ENCODE results near the gene AIFM3. TPM values are rescaled to one million over a fixed set of nuclear protein-coding genes. Genes with fewer than 3 reads are reported as not detected.
"Not testable (repeated sequence)": the region's sequence is repeated elsewhere in the genome, so short reads cannot be mapped to it uniquely, and the experiment has no call there.

AIFM3 gene
- total and polyA plus RNA-seq, 5 donors from 2014 or later, result 0.49 TPM; not detected in 4

DNA sequence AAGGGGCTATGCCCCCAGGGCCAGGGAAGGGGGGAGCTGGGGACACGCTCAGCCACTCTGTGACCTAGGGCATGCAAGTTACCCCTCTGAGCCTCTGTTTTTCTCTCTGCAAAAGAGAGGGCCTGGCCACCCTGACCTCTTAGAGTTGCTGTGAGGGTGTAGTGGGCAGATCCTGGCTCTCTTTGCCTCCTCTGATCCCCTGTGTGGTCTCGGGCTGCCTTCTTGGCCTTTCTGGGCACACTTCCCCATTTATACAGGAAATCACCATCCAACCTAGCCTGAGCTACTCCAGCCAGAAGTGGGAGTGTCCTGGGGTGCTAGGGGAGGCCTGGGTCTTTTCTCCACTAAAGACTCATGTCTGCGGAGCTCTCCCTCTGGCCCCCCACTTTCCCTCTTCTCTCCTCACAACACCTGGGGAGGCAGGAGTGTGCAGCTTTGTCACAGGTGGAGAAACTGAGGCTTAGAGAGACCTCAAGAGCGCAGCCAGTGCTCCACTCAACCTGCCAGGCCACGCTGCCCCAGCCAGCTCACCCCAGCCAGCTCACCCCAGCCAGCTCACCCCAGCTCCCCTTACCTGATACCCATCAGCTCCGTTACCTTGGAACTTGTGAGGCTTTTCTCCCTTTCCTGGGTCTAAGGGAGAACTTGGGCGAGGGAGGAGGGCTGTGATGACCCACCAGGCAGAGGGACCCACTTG, 1.4 kb downstream of the AIFM3 start:
- Histone ChIP-seq H3K27me3 (ENCODE audit: control insufficient read depth, insufficient read depth, low read length) (peaks cover 3% of the 10 kb centered on the region), H3K36me3 (ENCODE audit: control insufficient read depth, insufficient read depth, low read length) (no peaks in the 10 kb centered on the region), H3K4me3 (ENCODE audit: low read depth, low read length) (no peak overlapping the region), H3K27ac (ENCODE audit: insufficient read depth, low read length, poor library complexity, severe bottlenecking) (no peak overlapping the region), H3K9me3 (ENCODE audit: control insufficient read depth in 2 of 2, low read length in 2 of 2) (no peaks in the 10 kb centered on the region), H3K4me1 (ENCODE audit: control insufficient read depth, insufficient read depth, low read length, poor library complexity, severe bottlenecking) (peaks cover 12% of the 10 kb centered on the region)
- Mint-ChIP-seq H3K4me1 (peaks cover 0 to 9% (median 0%) of the 10 kb centered on the region in 4 donors), H3K36me3 (no peaks in the 10 kb centered on the region), H3K4me3 (no peak overlapping the region), H3K9me3 (no peaks in the 10 kb centered on the region), H3K27ac (no peak overlapping the region), H3K27me3 (peaks cover 26% of the 10 kb centered on the region)
- DNase-seq (no peak), ATAC-seq (ENCODE audit: low read depth in 2 of 2) (no peak)

DNA sequence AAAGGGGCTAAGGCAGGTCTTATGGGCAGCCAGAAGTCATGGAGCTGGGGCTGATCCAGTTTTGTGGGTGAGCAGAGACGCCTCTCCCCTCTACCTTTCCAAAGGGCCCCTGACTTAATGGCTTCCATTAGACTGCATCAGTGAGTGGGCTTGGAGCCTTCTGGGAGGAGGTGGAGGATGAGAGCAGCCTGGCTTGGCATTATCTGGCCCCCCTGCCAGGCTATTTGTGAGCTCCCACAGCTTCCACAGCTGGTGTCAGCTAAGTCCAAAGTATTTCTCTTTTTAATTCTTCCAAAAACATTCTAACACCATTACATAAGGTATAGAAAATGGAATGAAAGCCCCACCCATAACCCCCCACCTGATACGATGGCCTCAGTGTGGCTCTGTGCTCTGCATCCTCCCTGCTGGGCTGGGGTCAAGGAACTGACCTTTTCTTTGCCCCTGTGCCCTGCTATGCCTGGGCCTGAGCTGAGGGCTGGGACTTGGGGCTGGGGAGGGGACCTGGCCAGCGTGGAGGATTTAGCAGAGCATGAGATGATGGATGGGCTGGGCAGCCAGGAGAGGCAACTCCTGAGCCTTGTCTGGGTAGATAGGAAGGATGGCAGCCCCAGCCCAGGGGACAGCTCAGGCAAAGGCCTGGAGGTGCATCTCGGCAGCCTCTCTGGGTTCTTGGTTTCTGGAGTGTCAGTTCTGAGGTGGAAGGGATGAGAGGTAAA, 4.0 kb downstream of the AIFM3 start:
- no peaks in the 10 kb centered on the region for H3K4me1 ChIP-seq (ENCODE audit: control insufficient read depth, insufficient read depth, low read length, poor library complexity, severe bottlenecking)
- Mint-ChIP-seq H3K27me3 (peaks cover 9% of the 10 kb centered on the region), H3K4me1 (no peaks in the 10 kb centered on the region), H3K36me3 (no peaks in the 10 kb centered on the region), H3K9me3 (peaks cover 0 to under 1% (median 0%) of the 10 kb centered on the region in 7 donors), H3K4me3 (no peak overlapping the region), H3K27ac (peak overlapping the region in 1 of 3 donors; percentile 10)
- ATAC-seq (ENCODE audit: low read depth in 2 of 2) (no peak), DNase-seq (no peak)
- no peaks in the 10 kb centered on the region for H3K27me3 ChIP-seq (ENCODE audit: control insufficient read depth, insufficient read depth, low read length)
- H3K27ac ChIP-seq (ENCODE audit: insufficient read depth, low read length, poor library complexity, severe bottlenecking), result no peak overlapping the region
- H3K36me3 ChIP-seq (ENCODE audit: control insufficient read depth, insufficient read depth, low read length), result no peaks in the 10 kb centered on the region
- no peaks in the 10 kb centered on the region for H3K9me3 ChIP-seq (ENCODE audit: control insufficient read depth in 2 of 2, low read length in 2 of 2)
- no peak overlapping the region for H3K4me3 ChIP-seq (ENCODE audit: low read depth, low read length)

DNA sequence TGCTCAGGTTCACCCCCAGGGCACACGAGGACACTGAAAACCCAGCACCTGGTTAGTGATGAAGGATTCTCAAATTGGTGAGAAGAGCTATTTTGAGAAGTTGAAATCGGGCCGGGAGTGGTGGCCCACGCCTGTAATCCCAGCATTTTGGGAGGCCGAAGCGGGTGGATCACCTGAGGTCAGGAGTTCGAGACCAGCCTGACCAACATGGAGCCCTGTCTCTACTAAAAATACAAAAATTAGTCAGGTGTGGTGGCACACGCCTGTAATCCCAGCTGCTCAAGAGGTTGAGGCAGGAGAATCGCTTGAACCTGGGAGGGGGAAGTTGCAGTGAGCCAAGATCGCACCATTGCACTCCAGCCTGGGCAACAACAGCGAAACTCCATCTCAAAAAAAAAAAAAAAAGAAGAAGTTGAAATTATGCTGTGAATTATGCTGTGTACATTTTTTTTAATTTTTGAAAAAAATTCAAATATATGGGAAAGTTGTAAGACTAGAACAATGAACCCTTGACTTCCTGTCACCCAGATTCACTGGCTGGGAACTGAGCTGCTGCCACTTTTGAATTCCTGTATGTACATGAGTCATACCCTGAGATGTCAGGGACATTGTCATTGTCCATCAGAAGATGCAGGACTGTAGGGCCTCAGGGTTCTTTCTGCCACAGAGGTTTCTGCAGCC, 5.1 kb downstream of the AIFM3 start:
- not testable (repeated sequence) for H3K36me3 Mint-ChIP-seq; H3K4me3 ChIP-seq (ENCODE audit: low read depth, low read length); H3K4me1 Mint-ChIP-seq; H3K27me3 ChIP-seq (ENCODE audit: control insufficient read depth, insufficient read depth, low read length); H3K9me3 Mint-ChIP-seq; ATAC-seq (ENCODE audit: low read depth in 2 of 2); H3K27ac ChIP-seq (ENCODE audit: insufficient read depth, low read length, poor library complexity, severe bottlenecking); H3K4me3 Mint-ChIP-seq; DNase-seq; H3K4me1 ChIP-seq (ENCODE audit: control insufficient read depth, insufficient read depth, low read length, poor library complexity, severe bottlenecking); H3K27me3 Mint-ChIP-seq; H3K9me3 ChIP-seq (ENCODE audit: control insufficient read depth in 2 of 2, low read length in 2 of 2); H3K36me3 ChIP-seq (ENCODE audit: control insufficient read depth, insufficient read depth, low read length); H3K27ac Mint-ChIP-seq

DNA sequence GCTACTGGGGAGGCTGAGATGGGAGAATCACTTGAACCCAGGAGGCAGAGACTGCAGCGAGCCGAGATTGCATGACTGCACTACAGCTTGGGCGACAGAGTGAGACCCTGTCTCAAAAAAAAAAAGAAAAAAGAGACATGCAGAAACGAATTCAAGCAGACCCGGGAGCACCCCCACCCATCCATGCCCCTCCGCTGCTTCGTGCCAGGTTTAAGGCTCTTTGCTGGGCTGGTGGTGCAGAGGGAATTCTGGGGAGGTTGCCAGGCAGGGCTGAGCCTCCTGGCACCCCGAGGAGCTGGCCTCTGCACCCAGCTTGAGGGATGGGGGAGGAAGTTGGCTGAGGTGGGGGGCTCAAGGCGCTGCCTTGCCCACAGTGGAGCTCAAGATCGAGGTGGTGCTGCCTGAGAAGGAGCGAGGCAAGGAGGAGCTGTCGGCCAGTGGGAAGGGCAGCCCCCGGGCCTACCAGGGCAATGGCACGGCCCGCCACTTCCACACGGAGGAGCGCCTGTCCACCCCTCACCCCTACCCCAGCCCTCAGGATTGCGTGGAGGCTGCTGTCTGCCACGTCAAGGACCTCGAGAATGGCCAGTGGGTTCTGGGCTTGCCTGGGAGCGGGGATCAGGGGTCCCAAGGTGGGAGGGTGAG, 6.0 kb downstream of the AIFM3 start:
- Mint-ChIP-seq H3K27me3 (peaks cover 5% of the 10 kb centered on the region), H3K4me1 (no peaks in the 10 kb centered on the region), H3K27ac (no peak overlapping the region), H3K4me3 (peak overlapping the region in 1 of 4 donors; percentile 51), H3K36me3 (no peaks in the 10 kb centered on the region), H3K9me3 (peaks cover 0 to 5% (median 0%) of the 10 kb centered on the region in 7 donors)
- H3K4me3 ChIP-seq (ENCODE audit: low read depth, low read length), result no peak overlapping the region
- H3K36me3 ChIP-seq (ENCODE audit: control insufficient read depth, insufficient read depth, low read length), result no peaks in the 10 kb centered on the region
- no peaks in the 10 kb centered on the region for H3K4me1 ChIP-seq (ENCODE audit: control insufficient read depth, insufficient read depth, low read length, poor library complexity, severe bottlenecking)
- H3K27ac ChIP-seq (ENCODE audit: insufficient read depth, low read length, poor library complexity, severe bottlenecking), result no peak overlapping the region
- ATAC-seq (ENCODE audit: low read depth in 2 of 2), result no peak
- no peaks in the 10 kb centered on the region for H3K9me3 ChIP-seq (ENCODE audit: control insufficient read depth in 2 of 2, low read length in 2 of 2)
- no peaks in the 10 kb centered on the region for H3K27me3 ChIP-seq (ENCODE audit: control insufficient read depth, insufficient read depth, low read length)
- DNase-seq, result no peak

DNA sequence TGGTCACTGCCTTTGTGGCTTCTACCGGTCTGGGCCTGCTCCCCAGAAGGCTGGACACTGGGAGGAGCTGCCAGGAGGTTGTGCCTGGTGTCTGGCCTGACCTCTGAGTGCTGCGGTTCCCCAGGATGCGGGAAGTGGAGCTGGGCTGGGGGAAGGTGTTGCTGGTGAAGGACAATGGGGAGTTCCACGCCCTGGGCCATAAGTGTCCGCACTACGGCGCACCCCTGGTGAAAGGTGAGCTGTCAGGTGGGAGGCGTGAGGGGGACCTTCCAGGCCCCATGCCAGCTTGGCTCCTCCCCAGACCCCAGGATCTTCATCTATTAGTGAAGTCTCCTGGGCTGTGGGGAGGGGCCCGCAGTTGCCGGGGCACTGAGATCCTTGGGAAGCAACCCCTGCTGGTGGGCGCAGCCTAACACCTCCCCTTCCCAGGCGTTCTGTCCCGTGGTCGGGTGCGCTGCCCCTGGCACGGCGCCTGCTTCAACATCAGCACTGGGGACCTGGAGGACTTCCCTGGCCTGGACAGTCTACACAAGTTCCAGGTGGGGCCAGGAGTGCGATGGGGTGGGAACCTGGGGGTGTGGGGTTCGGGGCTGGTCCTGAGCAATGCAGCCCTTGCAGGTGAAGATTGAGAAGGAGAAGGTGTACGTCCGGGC, 6.7 kb downstream of the AIFM3 start:
- Mint-ChIP-seq H3K4me3 (no peak overlapping the region), H3K27ac (no peak overlapping the region), H3K36me3 (no peaks in the 10 kb centered on the region), H3K4me1 (peaks cover 0 to 1% (median 0%) of the 10 kb centered on the region in 4 donors), H3K9me3 (peaks cover 0 to 5% (median 0%) of the 10 kb centered on the region in 7 donors), H3K27me3 (peaks cover 5% of the 10 kb centered on the region)
- Histone ChIP-seq H3K4me3 (ENCODE audit: low read depth, low read length) (no peak overlapping the region), H3K27me3 (ENCODE audit: control insufficient read depth, insufficient read depth, low read length) (no peaks in the 10 kb centered on the region), H3K27ac (ENCODE audit: insufficient read depth, low read length, poor library complexity, severe bottlenecking) (no peak overlapping the region), H3K36me3 (ENCODE audit: control insufficient read depth, insufficient read depth, low read length) (no peaks in the 10 kb centered on the region), H3K9me3 (ENCODE audit: control insufficient read depth in 2 of 2, low read length in 2 of 2) (peaks cover 0 to 6% of the 10 kb centered on the region in 2 experiments), H3K4me1 (ENCODE audit: control insufficient read depth, insufficient read depth, low read length, poor library complexity, severe bottlenecking) (no peaks in the 10 kb centered on the region)
- no peak for DNase-seq
- no peak for ATAC-seq (ENCODE audit: low read depth in 2 of 2)

DNA sequence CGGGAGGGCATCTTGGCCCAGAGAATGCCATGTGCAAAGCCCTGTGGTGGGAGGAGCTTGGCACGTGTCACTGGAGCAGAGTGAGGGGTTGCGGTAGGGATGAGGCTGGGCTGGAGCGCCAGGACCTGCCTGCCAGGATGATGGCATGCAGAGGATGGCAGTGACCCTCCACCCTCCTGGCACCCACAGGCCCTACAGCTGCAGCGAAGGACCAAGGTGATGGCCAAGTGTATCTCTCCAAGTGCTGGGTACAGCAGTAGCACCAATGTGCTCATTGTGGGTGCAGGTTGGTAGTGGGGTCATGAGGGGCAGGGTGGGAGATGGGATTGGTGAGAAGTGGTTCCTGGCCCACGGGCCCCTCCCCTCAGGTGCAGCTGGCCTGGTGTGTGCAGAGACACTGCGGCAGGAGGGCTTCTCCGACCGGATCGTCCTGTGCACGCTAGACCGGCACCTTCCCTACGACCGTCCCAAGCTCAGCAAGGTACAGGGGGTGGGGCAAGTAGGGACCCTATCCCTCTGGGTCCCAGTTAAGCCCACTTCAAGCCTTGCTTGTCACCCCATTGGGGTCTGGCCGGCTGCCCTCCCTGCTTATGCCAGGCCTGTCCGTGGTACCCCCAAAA, 7.4 kb downstream of the AIFM3 start:
- no peak for ATAC-seq (ENCODE audit: low read depth in 2 of 2)
- Mint-ChIP-seq H3K9me3 (peaks cover 0 to 5% (median 0%) of the 10 kb centered on the region in 7 donors), H3K27me3 (peaks cover 5% of the 10 kb centered on the region), H3K27ac (no peak overlapping the region), H3K36me3 (no peaks in the 10 kb centered on the region), H3K4me3 (no peak overlapping the region), H3K4me1 (peaks cover 0 to 8% (median 1%) of the 10 kb centered on the region in 4 donors)
- Histone ChIP-seq H3K36me3 (ENCODE audit: control insufficient read depth, insufficient read depth, low read length) (no peaks in the 10 kb centered on the region), H3K27ac (ENCODE audit: insufficient read depth, low read length, poor library complexity, severe bottlenecking) (no peak overlapping the region), H3K27me3 (ENCODE audit: control insufficient read depth, insufficient read depth, low read length) (no peaks in the 10 kb centered on the region), H3K4me1 (ENCODE audit: control insufficient read depth, insufficient read depth, low read length, poor library complexity, severe bottlenecking) (no peaks in the 10 kb centered on the region), H3K9me3 (ENCODE audit: control insufficient read depth in 2 of 2, low read length in 2 of 2) (peaks cover 0 to 9% of the 10 kb centered on the region in 2 experiments), H3K4me3 (ENCODE audit: low read depth, low read length) (no peak overlapping the region)
- DNase-seq, result no peak

Data from CD4-positive, CD25-positive, alpha-beta regulatory T cell (primary cell).